ENCODE measurements around the gene PDE4B.
"Not testable (repeated sequence)": the region's sequence is repeated elsewhere in the genome, so short reads cannot be mapped to it uniquely, and the experiment has no call there.

Gene PDE4B

GRCh38 chr1:65998763-65999583 is 206.3 kb downstream of the PDE4B start:
- no peak for DNase-seq

GRCh38 chr1:66000033-66000637 is 207.4 kb downstream of the PDE4B start:
- no peak for DNase-seq

GRCh38 chr1:66003690-66004089 is 211.0 kb downstream of the PDE4B start:
- no peak for DNase-seq

GRCh38 chr1:66006534-66006933 is 213.8 kb downstream of the PDE4B start:
- not testable (repeated sequence) for DNase-seq

GRCh38 chr1:66012106-66012784 is 219.6 kb downstream of the PDE4B start:
- DNase-seq: no peak

- no peak for DNase-seq
Observed at GRCh38 chr1:66013371-66013770, 220.7 kb downstream of the PDE4B start.

GRCh38 chr1:66022904-66023620 is 230.4 kb downstream of the PDE4B start:
- DNase-seq: no peak

GRCh38 chr1:66025188-66025587 is 232.5 kb downstream of the PDE4B start:
- no peak for DNase-seq

- no peak for DNase-seq
Observed at GRCh38 chr1:66028035-66028434, 235.3 kb downstream of the PDE4B start.

- no peak for DNase-seq
Observed at GRCh38 chr1:66033781-66034180, 241.1 kb downstream of the PDE4B start.

- DNase-seq: no peak
Observed at GRCh38 chr1:66035616-66036245, 243.0 kb downstream of the PDE4B start.

GRCh38 chr1:66041654-66042053 is 249.0 kb downstream of the PDE4B start:
- no peak for DNase-seq

GRCh38 chr1:66043186-66043585 is 250.5 kb downstream of the PDE4B start:
- DNase-seq: no peak

GRCh38 chr1:66044912-66045311 is 252.2 kb downstream of the PDE4B start:
- DNase-seq: no peak

GRCh38 chr1:66046415-66046814 is 253.7 kb downstream of the PDE4B start:
- no peak for DNase-seq

GRCh38 chr1:66048011-66048410 is 255.3 kb downstream of the PDE4B start:
- no peak for DNase-seq

GRCh38 chr1:66050123-66050522 is 257.4 kb downstream of the PDE4B start:
- DNase-seq: no peak

- DNase-seq: no peak
Observed at GRCh38 chr1:66050633-66051032, 257.9 kb downstream of the PDE4B start.

GRCh38 chr1:66055092-66055491 is 262.4 kb downstream of the PDE4B start:
- no peak for DNase-seq

- DNase-seq: not testable (repeated sequence)
Observed at GRCh38 chr1:66057448-66057847, 264.8 kb downstream of the PDE4B start.

GRCh38 chr1:66058558-66058957 is 265.9 kb downstream of the PDE4B start:
- DNase-seq: no peak

GRCh38 chr1:66067219-66067618 is 274.5 kb downstream of the PDE4B start:
- not testable (repeated sequence) for DNase-seq

Data from stimulated activated naive CD4-positive, alpha-beta T cell (primary cell).